Calu3 (cell line): ENCODE results near the gene VWA1. TPM values are rescaled to one million over a fixed set of nuclear protein-coding genes. Genes with fewer than 3 reads are reported as not detected.
A peak's percentile ranks its signal among the peaks of the same experiment; 100 is the strongest.

Experiments used
- Bru-seq: library from RNA; stranded (reverse); fragments of 400-500 nt; gene quantifications from one replicate; lab custom pipeline; 2021; lab: Mats Ljungman, UMichigan
- BruChase-seq, 2 experiments: library from RNA; stranded (reverse); fragments of 400-500 nt; gene quantifications; one replicate each; lab custom pipeline; 2021; lab: Mats Ljungman, UMichigan
- BruUV-seq: library from RNA; stranded (reverse); fragments of 400-500 nt; replicated peaks from 2 replicates; lab custom pipeline; 2021; lab: Mats Ljungman, UMichigan
- CTCF ChIA-PET: fragments of 300-600 bp; sonication (Branson Sonifier 250); formaldehyde crosslinking; loops from one replicate; lab custom pipeline; 2022; ENCODE audit warnings: antibody characterized with exemption; lab: Charles Lee
- DNase-seq: peaks from one replicate; pipeline ENCODE4 v3.0.0; 2022
- H3K27ac Mint-ChIP-seq: one replicate; pipeline ENCODE4 v1.8.0; 2022; ENCODE audit warnings: mixed read lengths; ENCODE audit not compliant: unreplicated experiment
- H3K27me3 Mint-ChIP-seq: one replicate; pipeline ENCODE4 v1.8.0; 2022; ENCODE audit warnings: mixed read lengths; ENCODE audit not compliant: unreplicated experiment
- H3K36me3 Mint-ChIP-seq: one replicate; pipeline ENCODE4 v1.8.0; 2022; ENCODE audit warnings: mild to moderate bottlenecking, moderate library complexity, mixed read lengths; ENCODE audit not compliant: insufficient read depth, unreplicated experiment
- H3K4me1 Mint-ChIP-seq: one replicate; pipeline ENCODE4 v1.8.0; 2022; ENCODE audit warnings: mild to moderate bottlenecking, low read depth, mixed read lengths; ENCODE audit not compliant: unreplicated experiment
- H3K4me3 Mint-ChIP-seq: one replicate; pipeline ENCODE4 v1.8.0; 2022; ENCODE audit warnings: mild to moderate bottlenecking, low read depth, moderate library complexity, mixed read lengths; ENCODE audit not compliant: unreplicated experiment
- H3K9me3 Mint-ChIP-seq: one replicate; pipeline ENCODE4 v1.8.0; 2022; ENCODE audit warnings: low read depth, mixed read lengths; ENCODE audit not compliant: unreplicated experiment
- intact Hi-C: fragments of 100-400 bp; cut with micrococcal nuclease; formaldehyde crosslinking; loops from one replicate; pipeline ENCODE4 v1.10.0; 2022; ENCODE audit not compliant: unreplicated experiment
- long read RNA-seq: library from polyadenylated mRNA; stranded (forward); transcript quantifications from one replicate; pipeline ENCODE4 v2.0.0, GENCODE V29; 2022
- total RNA-seq: library from RNA; stranded (reverse); gene quantifications from 2 replicates; pipeline ENCODE4 v1.2.3, GENCODE V29; 2022
- TF ChIP-seq, protein P1 (sequence below): fragments of 200-600 bp; IDR thresholded peaks from one replicate; pipeline ENCODE4 v1.8.0; 2022; ENCODE audit warnings: antibody characterized with exemption; ENCODE audit not compliant: unreplicated experiment

Gene VWA1, protein sequence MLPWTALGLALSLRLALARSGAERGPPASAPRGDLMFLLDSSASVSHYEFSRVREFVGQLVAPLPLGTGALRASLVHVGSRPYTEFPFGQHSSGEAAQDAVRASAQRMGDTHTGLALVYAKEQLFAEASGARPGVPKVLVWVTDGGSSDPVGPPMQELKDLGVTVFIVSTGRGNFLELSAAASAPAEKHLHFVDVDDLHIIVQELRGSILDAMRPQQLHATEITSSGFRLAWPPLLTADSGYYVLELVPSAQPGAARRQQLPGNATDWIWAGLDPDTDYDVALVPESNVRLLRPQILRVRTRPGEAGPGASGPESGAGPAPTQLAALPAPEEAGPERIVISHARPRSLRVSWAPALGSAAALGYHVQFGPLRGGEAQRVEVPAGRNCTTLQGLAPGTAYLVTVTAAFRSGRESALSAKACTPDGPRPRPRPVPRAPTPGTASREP
- total RNA-seq (78.7 and 78.9 TPM in 2 replicates), Bru-seq, nascent RNA (percentile 40 among the genes with signal in this experiment), BruChase-seq, experiment 1, labeled RNA remaining after a 6-hour chase (percentile 73 among the genes with signal in this experiment), BruChase-seq, experiment 2, labeled RNA remaining after a 2-hour chase (percentile 61 among the genes with signal in this experiment)
- long read RNA-seq, full-length matches to known transcripts, result 181 of 213 reads
- long read RNA-seq, partial matches to known transcripts, result 7 of 213 reads
- long read RNA-seq, other reads (novel, unspliced or antisense), result 25 of 213 reads

- CTCF ChIA-PET, result interaction anchor here (1.0 kb wide), 1 partner anchor 29 kb away, joined by 4 read pairs; no protein-coding TSS in a partner anchor
- Mint-ChIP-seq H3K27me3 (no peaks in the 10 kb centered on the region), H3K4me1 (no peaks in the 10 kb centered on the region), H3K36me3 (peaks cover 46% of the 10 kb centered on the region), H3K9me3 (no peaks in the 10 kb centered on the region), H3K27ac (peak within 1 kb of the TSS; percentile 50), H3K4me3 (peak within 1 kb of the TSS; percentile 77)
- no TSS peak for BruUV-seq
- TF ChIP-seq, protein P1, sequence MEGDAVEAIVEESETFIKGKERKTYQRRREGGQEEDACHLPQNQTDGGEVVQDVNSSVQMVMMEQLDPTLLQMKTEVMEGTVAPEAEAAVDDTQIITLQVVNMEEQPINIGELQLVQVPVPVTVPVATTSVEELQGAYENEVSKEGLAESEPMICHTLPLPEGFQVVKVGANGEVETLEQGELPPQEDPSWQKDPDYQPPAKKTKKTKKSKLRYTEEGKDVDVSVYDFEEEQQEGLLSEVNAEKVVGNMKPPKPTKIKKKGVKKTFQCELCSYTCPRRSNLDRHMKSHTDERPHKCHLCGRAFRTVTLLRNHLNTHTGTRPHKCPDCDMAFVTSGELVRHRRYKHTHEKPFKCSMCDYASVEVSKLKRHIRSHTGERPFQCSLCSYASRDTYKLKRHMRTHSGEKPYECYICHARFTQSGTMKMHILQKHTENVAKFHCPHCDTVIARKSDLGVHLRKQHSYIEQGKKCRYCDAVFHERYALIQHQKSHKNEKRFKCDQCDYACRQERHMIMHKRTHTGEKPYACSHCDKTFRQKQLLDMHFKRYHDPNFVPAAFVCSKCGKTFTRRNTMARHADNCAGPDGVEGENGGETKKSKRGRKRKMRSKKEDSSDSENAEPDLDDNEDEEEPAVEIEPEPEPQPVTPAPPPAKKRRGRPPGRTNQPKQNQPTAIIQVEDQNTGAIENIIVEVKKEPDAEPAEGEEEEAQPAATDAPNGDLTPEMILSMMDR, result no peak
- intact Hi-C loops, result no loop called here
- peak; percentile 81 for DNase-seq
These were observed at the start of gene VWA1 for GRCh38 chr1:1435106-1435903. Gene VWA1, plus strand, starts transcription at chr1:1435690. Its CDS starts 59 bp downstream, at chr1:1435749.

GRCh38 chr1:1385931-1386330, 49.6 kb upstream of the VWA1 start:
- TF ChIP-seq, protein P1, result no peak
- Mint-ChIP-seq H3K4me1 (no peaks in the 10 kb centered on the region), H3K4me3 (no peak overlapping the region), H3K36me3 (peaks cover 53% of the 10 kb centered on the region), H3K27me3 (no peaks in the 10 kb centered on the region), H3K27ac (no peak overlapping the region), H3K9me3 (no peaks in the 10 kb centered on the region)
- BruUV-seq, result no TSS peak
- no peak for DNase-seq
- CTCF ChIA-PET, result no interaction called here
- intact Hi-C loops, result no loop called here

GRCh38 chr1:1387098-1388077, 48.1 kb upstream of the VWA1 start:
- Mint-ChIP-seq H3K4me3 (no peak overlapping the region), H3K27ac (no peak overlapping the region), H3K9me3 (no peaks in the 10 kb centered on the region), H3K27me3 (no peaks in the 10 kb centered on the region), H3K4me1 (no peaks in the 10 kb centered on the region), H3K36me3 (peaks cover 62% of the 10 kb centered on the region)
- CTCF ChIA-PET, result no interaction called here
- intact Hi-C loops, result no loop called here
- TF ChIP-seq, protein P1, result no peak
- BruUV-seq, result no TSS peak
- no peak for DNase-seq
